HPDE6-E6E7 (cell line): ENCODE measurements around the gene BLOC1S2.
A peak's percentile ranks its signal among the peaks of the same experiment; 100 is the strongest.
"Not testable (repeated sequence)": the region's sequence is repeated elsewhere in the genome, so short reads cannot be mapped to it uniquely, and the experiment has no call there.

Source experiments
- DNase-seq: peaks from one replicate; pipeline ENCODE4 v3.0.0; 2011; ENCODE audit warnings: missing footprints; ENCODE audit errors: extremely low spot score

The BLOC1S2 gene

GRCh38 chr10:100291356-100291755 is 4.9 kb upstream of the BLOC1S2 start:
- DNase-seq = no peak

- DNase-seq = no peak
Observed at GRCh38 chr10:100289641-100290040, 3.2 kb upstream of the BLOC1S2 start.

- DNase-seq = no peak
Observed at GRCh38 chr10:100288196-100288595, 1.7 kb upstream of the BLOC1S2 start.

DNA sequence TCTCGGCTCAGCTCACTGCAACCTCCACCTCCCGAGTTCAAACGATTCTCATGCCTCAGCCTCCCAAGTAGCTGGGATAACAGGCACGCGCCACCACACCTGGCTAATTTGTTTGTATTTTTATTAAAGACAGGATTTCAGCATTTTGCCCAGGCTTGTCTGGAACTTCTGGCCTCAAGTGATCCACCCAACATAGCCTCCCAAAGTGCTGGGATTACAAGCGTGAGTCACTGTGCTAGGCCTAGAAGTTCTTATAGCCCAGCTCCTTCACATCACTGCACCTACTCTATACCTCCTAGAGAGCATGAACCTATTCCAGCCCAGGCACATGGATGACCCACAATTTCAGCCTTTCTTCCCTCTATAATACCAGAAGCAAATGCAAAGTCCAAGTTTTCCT is 1.3 kb upstream of the BLOC1S2 start:
- DNase-seq = no peak

GRCh38 chr10:100285326-100285725 is 1.2 kb downstream of the BLOC1S2 start:
- not testable (repeated sequence) for DNase-seq

GRCh38 chr10:100282907-100283306 is 3.6 kb downstream of the BLOC1S2 start:
- no peak for DNase-seq

DNA sequence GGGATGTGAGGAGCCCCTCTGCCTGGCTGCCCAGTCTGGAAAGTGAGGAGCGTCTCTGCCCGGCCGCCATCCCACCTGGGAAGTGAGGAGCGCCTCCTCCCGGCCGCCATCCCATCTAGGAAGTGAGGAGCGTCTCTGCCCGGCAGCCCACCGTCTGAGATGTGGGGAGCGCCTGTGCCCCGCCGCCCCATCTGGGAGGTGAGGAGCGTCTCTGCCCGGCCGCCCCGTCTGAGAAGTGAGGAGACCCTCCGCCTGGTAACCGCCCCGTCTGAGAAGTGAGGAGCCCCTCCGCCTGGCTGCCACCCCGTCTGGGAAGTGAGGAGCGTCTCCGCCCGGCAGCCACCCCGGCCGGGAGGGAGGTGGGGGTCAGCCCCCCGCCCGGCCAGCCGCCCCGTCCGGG is 9.5 kb downstream of the BLOC1S2 start:
- DNase-seq = not testable (repeated sequence)

- peak; percentile 85 for DNase-seq
Observed at GRCh38 chr10:100267239-100268104, 19.0 kb downstream of the BLOC1S2 start, which contains the start of gene CWF19L1. Gene CWF19L1 (minus strand): TSS chr10:100267638. CDS start chr10:100267593, 45 bp downstream.

DNA sequence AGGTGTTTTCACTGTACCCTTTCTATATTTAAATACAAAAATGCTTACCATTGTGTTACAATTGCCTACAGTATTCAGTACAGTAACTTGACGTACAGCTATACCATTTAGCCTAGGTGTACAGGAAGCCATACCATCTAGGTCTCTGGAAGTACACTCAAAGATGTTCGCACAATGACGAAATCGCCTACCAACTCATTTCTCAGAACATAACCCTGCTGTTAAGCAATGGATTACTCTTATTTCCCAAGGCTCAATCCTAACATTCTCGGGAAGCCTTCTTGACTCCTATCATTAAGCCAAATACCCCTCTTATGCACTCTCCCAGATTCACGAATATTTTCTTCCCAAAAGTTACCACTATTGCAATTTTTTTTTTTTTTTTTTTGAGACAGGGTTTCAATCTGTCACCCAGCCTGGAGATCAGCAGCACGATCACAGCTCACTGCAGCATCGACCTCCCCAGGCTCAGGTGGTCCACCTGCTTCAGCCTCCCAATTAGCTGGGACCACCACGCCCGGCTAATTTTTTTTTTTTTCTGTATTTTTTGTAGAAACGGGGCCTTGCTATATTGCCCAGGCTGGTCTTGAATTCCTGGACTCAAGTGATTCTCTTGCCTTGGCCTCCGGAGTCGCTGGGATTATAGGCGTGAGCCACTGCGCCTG is 20.5 kb downstream of the BLOC1S2 start:
- no peak for DNase-seq

- DNase-seq = no peak
Observed at GRCh38 chr10:100254191-100254590, 32.3 kb downstream of the BLOC1S2 start.

DNA sequence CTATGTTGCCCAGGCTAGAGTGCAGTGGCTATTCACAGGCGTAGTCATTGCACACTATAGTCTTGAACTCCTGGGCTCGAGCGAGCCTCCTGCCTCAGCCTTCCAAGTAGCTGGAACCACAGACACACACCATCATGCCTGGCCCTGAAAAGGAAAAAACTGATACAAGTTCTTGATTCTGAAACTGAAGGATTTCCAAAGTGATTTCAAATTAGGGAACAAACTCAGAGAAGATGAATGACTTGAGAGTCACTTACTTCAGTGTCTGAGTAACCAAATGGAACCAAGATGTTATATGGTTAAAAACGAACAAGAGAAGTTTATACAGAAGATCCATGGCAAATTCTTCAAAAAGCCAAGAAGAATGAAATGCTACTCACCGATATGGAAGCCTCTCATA is 33.4 kb downstream of the BLOC1S2 start:
- DNase-seq = no peak

GRCh38 chr10:100248820-100249219 is 37.7 kb downstream of the BLOC1S2 start:
- no peak for DNase-seq

DNA sequence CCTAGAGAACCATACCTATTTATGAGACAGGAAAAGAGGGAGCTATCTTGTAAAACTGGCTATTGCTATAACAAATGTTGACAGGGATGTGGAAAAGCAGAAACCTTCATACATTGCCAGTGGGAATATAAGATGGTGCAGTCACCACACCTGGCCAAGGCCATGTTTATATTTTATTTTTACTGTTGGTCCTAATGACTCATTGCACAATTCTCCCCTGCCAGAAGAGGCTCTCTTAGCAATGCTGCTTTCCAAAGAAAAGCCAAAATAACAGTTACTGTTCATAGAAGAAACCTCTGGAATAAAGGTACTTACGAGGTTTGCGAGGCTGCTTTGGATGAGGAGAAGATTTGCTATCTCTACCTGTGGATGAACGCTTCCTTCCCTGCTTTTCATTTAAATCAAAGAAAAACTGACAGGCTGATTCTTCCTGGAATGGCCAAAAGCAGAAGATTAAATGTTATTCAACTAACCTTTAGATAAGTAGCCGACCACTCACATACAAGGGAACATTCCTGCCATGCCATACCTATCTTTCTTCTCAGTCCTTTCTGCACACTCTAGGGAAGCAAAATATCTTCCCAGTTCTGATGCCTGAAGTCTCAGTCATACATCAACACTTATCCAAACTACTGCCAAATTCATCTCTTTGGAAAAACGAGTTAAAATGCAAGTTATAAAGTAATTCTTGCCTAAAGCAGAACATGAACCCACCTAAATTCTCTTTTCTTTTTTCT is 40.8 kb downstream of the BLOC1S2 start:
- no peak for DNase-seq

DNA sequence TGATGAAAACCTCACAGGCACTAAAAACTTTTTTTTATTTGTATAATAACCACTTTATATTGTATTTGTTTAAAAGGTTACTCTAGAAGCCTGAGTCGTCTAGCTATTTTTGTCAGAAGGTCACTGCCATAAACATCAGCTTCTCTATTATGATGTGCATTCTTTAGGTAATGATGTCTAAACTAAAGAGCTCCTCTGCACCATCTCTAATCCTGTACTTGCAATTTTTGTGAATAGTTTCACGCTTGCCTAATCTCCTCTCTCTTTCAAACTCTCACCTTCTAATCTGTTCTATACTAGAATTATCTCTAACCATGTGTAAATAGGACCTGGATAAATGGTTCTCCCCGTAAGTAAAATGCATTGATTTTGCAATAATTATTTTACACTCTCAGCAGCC is 46.6 kb downstream of the BLOC1S2 start:
- DNase-seq = no peak

GRCh38 chr10:100238429-100238828 is 48.1 kb downstream of the BLOC1S2 start:
- DNase-seq = no peak

- no peak for DNase-seq
Observed at GRCh38 chr10:100232101-100232500, 54.4 kb downstream of the BLOC1S2 start.

- no peak for DNase-seq
Observed at GRCh38 chr10:100229819-100230422, 56.6 kb downstream of the BLOC1S2 start.

GRCh38 chr10:100223879-100224278 is 62.6 kb downstream of the BLOC1S2 start:
- DNase-seq = no peak
